ENCODE results near the gene NDC1.
A peak's percentile ranks its signal among the peaks of the same experiment; 100 is the strongest.
"Not testable (repeated sequence)": the region's sequence is repeated elsewhere in the genome, so short reads cannot be mapped to it uniquely, and the experiment has no call there.

Gene NDC1, protein sequence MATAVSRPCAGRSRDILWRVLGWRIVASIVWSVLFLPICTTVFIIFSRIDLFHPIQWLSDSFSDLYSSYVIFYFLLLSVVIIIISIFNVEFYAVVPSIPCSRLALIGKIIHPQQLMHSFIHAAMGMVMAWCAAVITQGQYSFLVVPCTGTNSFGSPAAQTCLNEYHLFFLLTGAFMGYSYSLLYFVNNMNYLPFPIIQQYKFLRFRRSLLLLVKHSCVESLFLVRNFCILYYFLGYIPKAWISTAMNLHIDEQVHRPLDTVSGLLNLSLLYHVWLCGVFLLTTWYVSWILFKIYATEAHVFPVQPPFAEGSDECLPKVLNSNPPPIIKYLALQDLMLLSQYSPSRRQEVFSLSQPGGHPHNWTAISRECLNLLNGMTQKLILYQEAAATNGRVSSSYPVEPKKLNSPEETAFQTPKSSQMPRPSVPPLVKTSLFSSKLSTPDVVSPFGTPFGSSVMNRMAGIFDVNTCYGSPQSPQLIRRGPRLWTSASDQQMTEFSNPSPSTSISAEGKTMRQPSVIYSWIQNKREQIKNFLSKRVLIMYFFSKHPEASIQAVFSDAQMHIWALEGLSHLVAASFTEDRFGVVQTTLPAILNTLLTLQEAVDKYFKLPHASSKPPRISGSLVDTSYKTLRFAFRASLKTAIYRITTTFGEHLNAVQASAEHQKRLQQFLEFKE

GRCh38 chr1:53837924-53838653 lies at the start of gene NDC1:
Gene NDC1, minus strand, starts transcription at chr1:53838296. Its CDS starts 35 bp downstream, at chr1:53838261.
- DNase-seq (ENCODE audit: low read depth) = peak; percentile 93

DNA sequence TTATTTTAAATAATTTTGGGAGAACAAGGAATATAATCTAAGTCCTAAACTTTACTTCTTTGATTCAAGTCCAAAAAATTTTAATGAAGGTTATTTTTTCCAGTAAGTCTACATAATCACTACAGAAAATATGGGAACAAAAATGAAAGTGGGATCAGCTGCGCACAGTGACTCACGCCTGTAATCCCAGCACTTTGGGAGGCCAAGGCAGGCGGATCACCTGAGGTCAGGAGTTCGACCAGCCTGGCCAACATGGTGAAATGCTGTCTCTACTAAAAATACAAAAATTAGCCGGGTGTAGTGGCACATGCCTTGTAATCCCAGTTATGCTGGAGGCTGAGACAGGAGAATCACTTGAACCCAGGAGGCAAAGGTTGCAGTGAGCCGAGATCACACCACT lies 45.5 kb upstream of the NDC1 start:
- DNase-seq (ENCODE audit: low read depth) = not testable (repeated sequence)

GRCh38 chr1:53881853-53882252 lies 43.8 kb upstream of the NDC1 start:
- not testable (repeated sequence) for DNase-seq (ENCODE audit: low read depth)

DNA sequence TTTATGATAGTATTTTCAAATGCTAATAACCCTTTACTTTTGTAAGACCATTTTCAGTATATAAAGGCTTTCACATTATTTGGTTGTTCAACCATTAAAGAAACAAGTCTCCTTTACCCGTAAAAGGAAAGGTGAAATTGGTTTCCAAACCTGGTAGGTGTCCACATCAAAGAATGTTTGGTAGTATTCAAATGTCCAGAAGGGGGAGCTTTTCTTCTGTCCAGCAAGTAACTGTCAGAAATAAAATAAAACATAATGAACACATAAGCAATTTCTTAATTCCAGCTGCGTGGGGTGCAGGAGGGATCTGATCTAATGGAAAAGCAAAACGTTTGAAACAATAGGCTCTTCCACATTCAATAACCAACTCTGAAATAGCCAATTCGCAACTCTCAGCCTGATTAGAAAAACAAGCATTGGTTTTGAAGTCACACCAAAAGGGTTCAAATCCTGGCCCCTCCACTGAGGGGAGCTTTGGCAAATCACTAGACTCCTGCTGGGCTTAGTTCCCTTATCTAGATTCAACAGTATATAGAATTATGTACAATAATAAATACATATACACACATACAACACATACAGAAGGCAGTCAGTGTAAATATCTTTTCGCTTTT lies 40.5 kb upstream of the NDC1 start:
- DNase-seq (ENCODE audit: low read depth) = peak; percentile 40

DNA sequence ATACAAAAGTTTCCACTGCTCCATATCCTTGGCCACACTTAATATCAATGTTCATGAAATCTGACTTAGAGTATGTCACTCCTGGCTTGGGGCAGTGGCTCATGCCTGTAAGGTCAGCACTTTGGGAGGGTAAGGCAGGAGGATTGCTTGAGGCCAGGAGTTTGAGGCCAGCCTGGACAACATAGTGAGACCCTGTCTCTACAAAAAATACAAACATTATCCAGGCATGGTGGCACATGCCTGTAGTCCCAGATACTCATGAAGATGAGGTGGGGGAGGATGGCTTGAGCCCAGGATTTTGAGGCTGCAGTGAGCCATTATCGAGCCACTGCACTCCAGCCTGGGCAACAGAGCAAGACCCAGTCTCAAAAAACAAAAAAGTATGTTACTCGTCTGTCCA lies 37.1 kb upstream of the NDC1 start:
- not testable (repeated sequence) for DNase-seq (ENCODE audit: low read depth)

DNA sequence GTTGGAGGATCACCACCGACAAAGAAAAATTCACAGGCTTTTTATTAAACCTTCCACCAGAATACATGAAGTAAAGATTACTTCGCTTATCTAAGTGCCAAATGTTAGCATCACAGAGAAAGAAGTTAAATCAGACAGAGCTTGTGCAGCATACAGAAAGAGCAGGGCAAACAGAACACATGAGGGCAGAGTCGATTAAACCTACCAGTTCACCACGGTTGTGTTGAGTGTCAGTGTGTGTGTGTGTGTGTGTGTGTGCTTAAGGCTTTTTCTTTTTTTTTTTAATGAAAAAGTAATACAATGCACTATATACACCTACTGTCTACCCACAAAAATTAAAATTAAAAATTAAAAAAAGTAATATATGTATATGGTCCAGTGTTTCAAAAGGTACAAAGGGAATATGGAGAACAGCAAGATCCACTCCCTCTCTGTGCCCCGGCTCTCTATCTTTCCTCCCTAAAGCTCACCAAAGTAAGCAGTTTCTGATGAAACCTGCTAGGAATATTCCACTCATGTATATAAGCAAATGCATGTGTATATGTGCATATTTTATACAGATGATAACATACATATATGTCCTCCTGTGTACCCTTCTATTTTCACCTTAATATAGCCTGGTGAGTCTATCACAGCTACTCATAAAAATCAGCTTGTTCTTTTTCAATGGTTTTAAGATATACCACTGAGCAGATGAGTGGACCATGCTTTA lies 33.8 kb upstream of the NDC1 start:
- DNase-seq (ENCODE audit: low read depth) = no peak

DNA sequence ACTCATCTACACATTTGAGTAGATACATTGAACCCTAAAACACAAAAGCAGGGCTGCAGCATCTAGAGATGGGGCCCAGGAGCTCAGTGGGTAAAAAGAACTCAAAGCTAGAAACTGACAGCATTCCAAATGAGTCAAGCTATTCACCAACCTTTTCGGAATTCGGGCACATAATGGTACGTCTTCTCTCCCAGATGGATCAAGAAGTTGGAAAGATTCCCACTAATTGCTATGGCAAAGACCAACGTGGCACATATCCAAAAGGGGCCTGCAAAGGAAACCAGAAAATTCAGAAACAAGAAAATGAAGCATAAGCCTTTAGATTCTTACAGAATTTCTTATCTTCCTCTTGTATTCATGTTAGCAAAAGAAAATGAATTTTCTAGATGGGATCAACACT lies 33.1 kb upstream of the NDC1 start:
- no peak for DNase-seq (ENCODE audit: low read depth)

DNA sequence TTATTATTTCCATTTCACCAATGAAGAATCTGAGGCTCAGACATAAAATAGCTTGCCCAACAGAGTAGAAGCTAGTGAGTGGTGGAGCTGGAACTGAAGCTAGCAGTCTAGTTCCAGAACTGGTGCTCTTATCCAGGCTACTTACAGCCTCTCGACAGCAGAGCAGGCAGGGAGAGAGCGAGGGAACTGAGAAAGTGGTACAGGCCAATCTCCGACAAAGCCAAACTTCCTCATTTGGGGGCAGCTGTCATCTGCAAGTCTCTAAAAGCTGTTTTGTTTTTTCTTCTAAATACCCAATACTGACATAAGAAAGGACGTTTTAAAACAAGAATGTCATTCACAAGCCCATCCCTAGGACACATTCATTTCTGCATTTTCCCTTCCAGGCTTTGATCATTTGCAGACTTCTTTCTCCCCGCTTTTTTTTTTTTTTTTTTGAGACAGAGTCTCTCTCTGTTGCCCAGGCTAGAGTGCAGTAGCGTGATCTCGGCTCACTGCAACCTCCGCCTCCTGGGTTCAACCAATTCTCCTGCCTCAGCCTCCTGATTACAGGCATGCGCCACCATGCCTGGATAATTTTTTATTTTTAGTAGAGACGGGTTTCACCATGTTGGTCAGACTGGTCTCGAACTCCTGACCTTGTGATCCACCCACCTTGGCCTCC lies 31.5 kb upstream of the NDC1 start:
- DNase-seq (ENCODE audit: low read depth) = no peak

GRCh38 chr1:53868565-53868964 lies 30.5 kb upstream of the NDC1 start:
- no peak for DNase-seq (ENCODE audit: low read depth)

DNA sequence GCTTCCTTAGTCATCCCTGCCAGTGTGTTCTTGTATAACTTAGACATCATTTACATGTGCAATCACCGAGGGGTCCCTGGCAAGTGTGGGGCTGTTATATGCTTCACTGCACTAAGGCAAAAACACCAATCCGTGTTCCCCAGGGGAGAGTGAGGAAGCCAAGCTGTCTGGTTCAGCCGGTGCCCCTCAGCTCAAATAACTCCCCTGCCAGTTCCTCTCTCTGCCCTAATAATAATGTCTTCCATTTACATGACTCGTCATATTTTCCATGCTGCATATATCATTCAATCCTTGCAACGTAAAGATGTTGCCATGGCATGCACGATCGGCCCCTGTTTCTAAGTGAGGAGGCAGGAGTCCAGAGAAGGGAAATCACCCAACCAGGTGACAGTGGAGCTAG lies 24.4 kb upstream of the NDC1 start:
- no peak for DNase-seq (ENCODE audit: low read depth)

DNA sequence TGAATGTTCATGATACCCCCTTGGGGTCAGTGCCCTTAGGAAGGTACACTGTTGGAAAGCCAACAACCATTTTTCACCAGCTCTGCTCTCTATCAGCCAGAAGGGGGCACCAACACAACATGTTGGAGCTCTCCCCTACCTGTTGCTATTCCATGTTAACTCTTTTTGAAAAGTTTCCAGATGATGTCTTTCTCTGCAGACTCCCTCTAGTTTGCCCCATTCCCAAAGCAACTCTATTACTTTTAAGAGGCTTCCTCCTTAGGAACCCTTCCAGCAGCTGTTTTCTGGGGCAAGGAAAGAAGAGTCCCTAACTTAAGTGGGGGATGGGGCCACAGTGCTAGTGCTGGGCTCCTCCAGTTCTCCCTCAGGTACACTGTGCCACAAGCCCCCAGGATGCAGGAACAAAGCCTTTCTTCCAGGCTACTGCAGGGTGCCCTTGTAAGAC lies 22.9 kb upstream of the NDC1 start:
- peak; percentile 51 for DNase-seq (ENCODE audit: low read depth)

GRCh38 chr1:53851571-53852285 lies 13.6 kb upstream of the NDC1 start:
- no peak for DNase-seq (ENCODE audit: low read depth)

DNA sequence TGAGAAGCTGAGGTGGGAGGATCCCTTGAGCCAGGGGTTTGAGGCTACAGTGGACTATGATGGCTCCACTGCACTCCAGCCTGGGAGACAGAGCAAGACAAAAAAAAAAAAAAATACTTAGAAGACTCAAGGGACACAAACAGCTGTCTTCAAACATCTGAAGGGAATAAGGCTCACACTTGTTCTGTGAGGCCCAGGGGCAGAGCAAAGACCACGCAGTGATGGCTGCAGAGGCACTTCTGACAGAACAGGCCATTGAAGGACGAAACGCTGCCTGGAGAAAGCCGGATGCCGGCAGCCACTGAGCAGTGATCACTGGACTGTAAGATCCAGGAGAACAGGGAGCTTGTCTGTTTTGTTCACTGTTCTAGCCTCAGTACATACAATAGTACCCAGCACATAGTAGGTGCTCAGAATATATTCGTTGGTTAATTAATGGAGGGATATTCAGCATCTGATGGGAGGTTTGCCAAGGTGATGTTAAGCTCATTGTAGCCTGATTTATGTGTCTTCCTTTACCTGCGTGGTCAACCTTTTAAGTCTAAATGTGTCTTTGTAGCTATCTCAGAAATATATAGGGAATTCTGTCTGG lies 12.1 kb upstream of the NDC1 start:
- DNase-seq (ENCODE audit: low read depth) = no peak

DNA sequence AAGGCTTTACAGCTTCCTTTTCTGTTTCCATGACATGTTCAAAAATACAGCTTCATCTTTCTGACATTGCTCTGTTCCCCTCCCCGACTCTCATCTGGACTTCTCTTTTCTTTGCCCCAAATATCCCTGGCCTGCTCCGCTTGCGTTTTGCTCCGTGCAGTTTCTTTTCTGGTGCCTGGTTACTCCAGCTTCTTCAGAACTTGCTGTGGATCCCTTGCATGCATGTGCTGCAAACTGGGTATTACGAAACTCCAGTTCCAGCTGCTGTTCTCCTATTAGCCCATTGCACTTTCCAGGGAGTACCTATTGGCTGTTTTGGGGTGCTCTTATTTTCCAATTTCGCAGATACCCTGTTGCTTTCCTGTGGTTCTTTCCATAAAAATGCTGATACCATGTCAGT lies 9.9 kb upstream of the NDC1 start:
- DNase-seq (ENCODE audit: low read depth) = no peak

DNA sequence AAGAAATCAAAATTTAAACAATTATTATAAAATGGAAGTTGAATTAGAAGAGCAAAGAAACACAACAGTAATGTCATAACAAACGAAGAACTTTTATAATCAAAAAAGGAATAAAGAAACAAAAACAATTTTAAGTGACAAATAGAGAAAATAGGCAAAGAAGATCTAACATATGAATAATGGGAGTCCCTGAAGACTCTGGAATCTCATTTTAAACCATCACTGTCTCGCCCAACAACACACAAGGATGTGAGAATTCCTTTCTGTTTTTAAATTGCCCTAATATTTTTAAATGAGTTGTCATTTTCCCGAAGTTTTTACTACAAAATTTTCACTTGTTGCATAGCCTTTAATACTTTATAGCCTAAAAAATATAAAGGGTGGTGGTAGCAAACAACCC lies 4.3 kb upstream of the NDC1 start:
- no peak for DNase-seq (ENCODE audit: low read depth)

- no peak for DNase-seq (ENCODE audit: low read depth)
Observed at GRCh38 chr1:53838654-53838974, 518 bp upstream of the NDC1 start.

DNA sequence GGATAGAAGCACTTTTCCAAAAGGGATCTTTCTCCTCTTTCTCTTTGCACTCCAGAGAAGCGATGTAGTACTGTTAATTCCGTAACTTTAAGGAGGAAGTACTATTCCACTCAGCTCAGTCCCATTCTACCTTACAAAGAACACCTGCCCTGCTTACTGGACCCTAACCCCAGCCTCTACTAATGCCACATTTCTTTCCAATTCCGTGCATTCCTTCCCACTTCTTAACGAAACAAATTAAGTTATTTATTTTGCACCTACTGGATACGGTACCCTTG lies 511 bp downstream of the NDC1 start:
- no peak for DNase-seq (ENCODE audit: low read depth)

DNA sequence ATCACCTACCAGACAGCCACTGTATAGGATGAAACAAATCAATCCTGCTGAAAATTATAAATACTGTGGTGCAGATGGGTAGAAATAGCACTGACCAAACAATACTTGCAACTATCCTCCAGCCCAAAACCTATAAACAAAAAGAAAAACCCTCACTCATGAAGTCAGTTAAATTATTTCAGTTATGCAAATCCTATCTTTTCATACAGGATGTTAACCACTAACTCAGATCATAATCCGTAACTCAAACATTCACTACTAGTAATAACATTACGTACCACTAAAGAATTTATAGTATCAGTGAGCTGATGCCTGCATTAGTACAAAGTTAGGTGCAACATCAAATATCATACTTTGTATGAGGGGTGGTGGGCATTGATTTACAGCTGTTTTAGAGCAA lies 2.6 kb downstream of the NDC1 start:
- no peak for DNase-seq (ENCODE audit: low read depth)

- DNase-seq (ENCODE audit: low read depth) = no peak
Observed at GRCh38 chr1:53834776-53835175, 3.3 kb downstream of the NDC1 start.

GRCh38 chr1:53833393-53833792 lies 4.7 kb downstream of the NDC1 start:
- DNase-seq (ENCODE audit: low read depth) = no peak

DNA sequence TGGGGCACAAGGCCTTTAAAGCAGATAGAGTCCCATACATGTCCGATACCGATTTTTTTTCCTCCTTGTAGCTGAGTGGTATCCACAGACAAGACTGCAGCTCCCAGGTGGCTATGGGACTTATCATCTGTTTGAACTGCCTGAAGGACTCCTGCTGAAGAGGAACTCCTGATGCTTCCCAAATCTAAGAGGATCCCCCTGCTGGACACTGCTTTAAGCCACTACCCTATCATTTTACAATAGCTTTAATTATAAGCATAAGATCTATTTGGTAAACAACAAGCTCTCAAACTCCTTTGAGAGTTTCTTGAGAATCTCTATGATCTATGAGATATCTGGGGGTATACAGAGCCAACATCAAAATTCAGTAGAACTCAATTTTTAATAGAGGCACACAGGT lies 11.7 kb downstream of the NDC1 start:
- peak; percentile 17 for DNase-seq (ENCODE audit: low read depth)

All from fibroblast of the conjunctiva (primary cell).